ENCODE data around the gene MUC5AC.

DNA sequence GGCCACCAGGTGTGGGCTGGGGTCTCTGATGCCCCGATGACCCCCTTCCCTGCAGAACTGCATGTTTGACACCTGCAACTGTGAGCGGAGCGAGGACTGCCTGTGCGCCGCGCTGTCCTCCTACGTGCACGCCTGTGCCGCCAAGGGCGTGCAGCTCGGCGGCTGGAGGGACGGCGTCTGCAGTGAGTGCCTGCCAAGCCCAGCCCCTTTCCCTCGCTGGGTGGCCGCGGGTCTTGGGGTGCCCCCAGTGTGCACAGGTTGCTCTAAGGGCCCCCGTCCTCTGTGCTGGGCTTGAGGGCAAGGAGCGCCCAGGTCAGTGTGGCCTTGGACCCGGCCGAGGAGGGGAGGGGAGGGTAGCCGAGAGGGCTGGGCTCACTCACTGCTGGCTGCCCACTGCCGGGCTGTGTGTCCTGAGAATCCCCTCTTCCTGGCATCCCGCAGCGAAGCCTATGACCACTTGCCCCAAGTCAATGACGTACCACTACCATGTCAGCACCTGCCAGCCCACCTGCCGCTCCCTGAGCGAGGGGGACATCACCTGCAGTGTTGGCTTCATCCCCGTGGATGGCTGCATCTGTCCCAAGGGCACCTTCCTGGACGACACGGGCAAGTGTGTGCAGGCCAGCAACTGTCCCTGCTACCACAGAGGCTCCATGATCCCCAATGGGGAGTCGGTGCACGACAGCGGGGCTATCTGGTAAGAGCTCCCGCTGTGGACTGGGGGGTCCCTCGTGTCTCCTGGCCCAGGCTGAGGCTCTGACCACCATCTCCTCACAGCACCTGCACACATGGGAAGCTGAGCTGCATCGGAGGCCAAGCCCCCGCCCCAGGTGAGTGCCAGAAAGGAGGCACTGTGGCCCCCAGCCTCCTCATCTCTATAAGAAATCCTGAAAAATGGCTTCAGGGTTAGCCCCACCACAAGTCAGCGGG lies 17.0 kb downstream of the MUC5AC start:
- TF ChIP-seq POLR2A (IDR thresholded peaks at IDR 0.05): no peak
- TF ChIP-seq, protein P1, sequence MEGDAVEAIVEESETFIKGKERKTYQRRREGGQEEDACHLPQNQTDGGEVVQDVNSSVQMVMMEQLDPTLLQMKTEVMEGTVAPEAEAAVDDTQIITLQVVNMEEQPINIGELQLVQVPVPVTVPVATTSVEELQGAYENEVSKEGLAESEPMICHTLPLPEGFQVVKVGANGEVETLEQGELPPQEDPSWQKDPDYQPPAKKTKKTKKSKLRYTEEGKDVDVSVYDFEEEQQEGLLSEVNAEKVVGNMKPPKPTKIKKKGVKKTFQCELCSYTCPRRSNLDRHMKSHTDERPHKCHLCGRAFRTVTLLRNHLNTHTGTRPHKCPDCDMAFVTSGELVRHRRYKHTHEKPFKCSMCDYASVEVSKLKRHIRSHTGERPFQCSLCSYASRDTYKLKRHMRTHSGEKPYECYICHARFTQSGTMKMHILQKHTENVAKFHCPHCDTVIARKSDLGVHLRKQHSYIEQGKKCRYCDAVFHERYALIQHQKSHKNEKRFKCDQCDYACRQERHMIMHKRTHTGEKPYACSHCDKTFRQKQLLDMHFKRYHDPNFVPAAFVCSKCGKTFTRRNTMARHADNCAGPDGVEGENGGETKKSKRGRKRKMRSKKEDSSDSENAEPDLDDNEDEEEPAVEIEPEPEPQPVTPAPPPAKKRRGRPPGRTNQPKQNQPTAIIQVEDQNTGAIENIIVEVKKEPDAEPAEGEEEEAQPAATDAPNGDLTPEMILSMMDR (IDR thresholded peaks at IDR 0.05): no peak

Measured in adrenal gland (tissue), 5 donors.